Transverse colon (tissue), 4 donors: ENCODE results near the gene MTERF2. TPM values are rescaled to one million over a fixed set of nuclear protein-coding genes. Genes with fewer than 3 reads are reported as not detected.

Source experiments
- DNase-seq: peaks from one replicate; pipeline ENCODE4 v3.0.0-alpha.2; 2019
- H3K27ac ChIP-seq, 4 donors: fragments of 200-600 bp; sonication (generic); 2 replicates each; pipeline ENCODE4 v1.5.1; 2016 to 2018; ENCODE audit warnings: inconsistent platforms in 4 of 4
- H3K27me3 ChIP-seq: fragments of 200-600 bp; sonication (generic); 2 replicates; pipeline ENCODE4 v1.5.1; 2017; ENCODE audit warnings: inconsistent platforms
- H3K36me3 ChIP-seq, 4 donors: fragments of 200-600 bp; sonication (generic); 2 replicates each; pipeline ENCODE4 v1.5.1; 2017 to 2019; ENCODE audit warnings: inconsistent platforms in 4 of 4
- H3K4me1 ChIP-seq, 4 donors: fragments of 200-600 bp; sonication (generic); 2 replicates each; pipeline ENCODE4 v1.5.1; 2017 to 2020; ENCODE audit warnings: inconsistent platforms in 4 of 4
- H3K4me3 ChIP-seq, 4 donors: fragments of 200-600 bp; sonication (generic); 1 replicate in 1 of 4; 2 replicates in 3 of 4; pipeline versions ENCODE4 v1.5.1 to v1.6.1; 2017 to 2019; ENCODE audit warnings: inconsistent platforms in 4 of 4
- H3K9me3 ChIP-seq, 2 donors: fragments of 200-600 bp; sonication (generic); 2 replicates each; pipeline ENCODE4 v1.5.1; 2017 to 2019; ENCODE audit warnings: inconsistent platforms in 2 of 2
- CTCF ChIP-seq, 5 experiments: fragments of 200-600 bp in 3 of 5; fragments of 450-650 bp in 2 of 5; sonication (generic) in 3 of 5; IDR thresholded peaks; 1 replicate in 2 of 5; 2 replicates in 3 of 5; pipeline ENCODE4 v1.5.1; 2016 to 2017; ENCODE audit warnings: antibody characterized with exemption in 5 of 5, inconsistent platforms in 3 of 5, mild to moderate bottlenecking in 2 of 5, moderate library complexity in 1 of 5
- EP300 ChIP-seq: sonication (generic); formaldehyde crosslinking; IDR thresholded peaks from one replicate; pipeline ENCODE4 v1.6.1; 2017; ENCODE audit warnings: antibody characterized with exemption, low read depth
- POLR2A ChIP-seq: fragments of 450-650 bp; IDR thresholded peaks from one replicate; pipeline ENCODE4 v1.6.1; 2016; ENCODE audit warnings: antibody characterized with exemption, mild to moderate bottlenecking, moderate library complexity
- POLR2AphosphoS5 ChIP-seq, 3 donors: sonication (generic); formaldehyde crosslinking; IDR thresholded peaks; one replicate each; pipeline ENCODE4 v1.6.1; 2016; ENCODE audit warnings: antibody characterized with exemption in 3 of 3
- WGBS, 2 donors: methylation state at CpG; one replicate each; pipeline ENCODE4 v1.1.5; 2018; ENCODE audit warnings: low coverage in 1 of 2; 5-methylcytosine and 5-hydroxymethylcytosine counted together
- in situ Hi-C, 4 donors: fragments of 200-750 bp; cut with MboI; loops; one replicate each; pipeline versions ENCODE4 v1.15.0 to v1.15.1; 2017; ENCODE audit warnings: low sequenced_read_pairs in 3 of 4, low pct_ligation_motif_present in 1 of 4, low pct_unique_long_range_greater_than_20kb in 1 of 4
- intact Hi-C: fragments of 100-400 bp; cut with DNase I; formaldehyde crosslinking; loops from one replicate; pipeline ENCODE4 v1.15.1; 2023; ENCODE audit warnings: low total_unique reads
- total RNA-seq, 4 donors: library from RNA; depleted of rRNA; stranded (reverse); fragments of >200 nt; gene quantifications; one replicate each; pipeline ENCODE4 v1.1.0, GENCODE V29; 2016

The MTERF2 gene
- total RNA-seq, 4 donors from 2014 or later, result 3.0 to 14.8 (median 8.7) TPM

DNA sequence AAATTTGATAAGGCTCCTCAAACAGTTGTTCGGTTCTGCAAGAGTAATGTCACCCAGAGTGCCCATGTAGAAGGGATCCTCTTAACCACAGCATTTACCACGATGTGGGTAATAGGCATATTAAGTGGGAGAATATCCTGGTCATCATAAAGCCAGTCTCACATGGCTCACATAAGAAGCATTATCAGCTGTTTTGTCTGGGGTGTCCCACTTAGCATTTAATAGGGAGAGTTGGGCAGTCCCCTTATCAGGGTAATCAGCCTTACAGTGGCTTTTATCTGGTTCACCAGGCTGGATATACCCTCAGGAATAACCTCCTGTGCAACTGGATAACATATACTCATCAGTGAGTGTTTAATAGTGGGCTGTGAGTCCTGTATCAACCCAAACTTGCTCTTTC, 44.2 kb downstream of the MTERF2 start:
- Histone ChIP-seq H3K9me3 (no peaks in the 10 kb centered on the region), H3K4me3 (no peak overlapping the region), H3K27ac (no peak overlapping the region), H3K27me3 (peaks cover 3% of the 10 kb centered on the region), H3K4me1 (no peaks in the 10 kb centered on the region), H3K36me3 (no peaks in the 10 kb centered on the region)
- in situ Hi-C loops (no loop called here), intact Hi-C loops (no loop called here)
- WGBS, 2 donors, result 86 to 87% methylated on average over 2 of the region's 2 CpGs
- DNase-seq, result no peak
- TF ChIP-seq POLR2A (no peak), POLR2AphosphoS5 (IDR thresholded peaks at IDR 0.05) (no peak), CTCF (IDR thresholded peaks at IDR 0.05) (no peak), EP300 (no peak)

DNA sequence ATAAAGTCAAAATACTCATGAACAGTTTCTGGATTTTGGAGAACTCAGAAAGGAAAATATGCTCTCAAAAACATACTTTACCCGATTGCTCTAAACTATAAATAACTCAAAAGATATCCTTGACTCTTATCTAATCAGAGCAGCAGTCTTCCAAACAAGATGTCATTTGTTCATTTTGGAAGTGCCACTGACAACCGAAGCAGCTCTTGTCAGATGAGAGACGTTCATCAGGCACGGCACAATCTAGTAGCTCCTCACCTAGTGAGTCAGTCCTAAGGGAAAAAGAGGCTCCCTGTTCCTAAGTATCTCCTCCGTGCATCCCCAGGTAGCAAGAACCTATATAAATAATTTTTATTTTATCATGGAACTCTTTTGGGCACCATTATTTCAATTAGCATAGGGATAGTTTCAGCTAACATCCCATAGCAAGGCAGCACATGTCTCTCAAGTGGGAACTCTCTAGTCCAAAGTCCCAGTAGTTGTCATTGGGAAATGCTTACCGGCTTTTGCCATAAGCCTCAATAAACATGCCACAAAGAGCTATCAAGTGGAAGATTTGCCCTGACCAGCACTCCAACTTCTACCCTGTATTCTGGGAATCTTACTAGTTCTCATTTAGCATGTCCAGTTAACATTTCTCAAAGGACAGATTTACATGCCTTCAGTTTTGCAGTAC, 45.3 kb downstream of the MTERF2 start:
- no peak for TF ChIP-seq CTCF (IDR thresholded peaks at IDR 0.05)
- TF ChIP-seq EP300, result no peak
- no peak for TF ChIP-seq POLR2A
- TF ChIP-seq POLR2AphosphoS5 (IDR thresholded peaks at IDR 0.05), result no peak
- intact Hi-C loops (no loop called here), in situ Hi-C loops (no loop called here)
- Histone ChIP-seq H3K27ac (no peak overlapping the region), H3K27me3 (no peaks in the 10 kb centered on the region), H3K9me3 (no peaks in the 10 kb centered on the region), H3K36me3 (no peaks in the 10 kb centered on the region), H3K4me3 (no peak overlapping the region), H3K4me1 (no peaks in the 10 kb centered on the region)
- DNase-seq, result no peak
- 75 to 82% methylated on average over 2 to 6 of the region's 6 CpGs for WGBS, 2 donors

GRCh38 chr12:106934277-106934676, 52.7 kb downstream of the MTERF2 start:
- WGBS, 2 donors, result 79 to 85% methylated on average over 3 of the region's 3 CpGs
- intact Hi-C loops, result no loop called here

More at GRCh38 chr12:106934277-106934676, 52.7 kb downstream of the MTERF2 start:
- Histone ChIP-seq H3K27ac (no peak overlapping the region), H3K36me3 (no peaks in the 10 kb centered on the region), H3K9me3 (no peaks in the 10 kb centered on the region), H3K4me1 (no peaks in the 10 kb centered on the region), H3K4me3 (no peak overlapping the region), H3K27me3 (peaks cover 11% of the 10 kb centered on the region)
- TF ChIP-seq POLR2A (no peak), POLR2AphosphoS5 (IDR thresholded peaks at IDR 0.05) (no peak)
- no peak for DNase-seq
- in situ Hi-C loops, result no loop called here

Other genes with a start within 250 kb of the MTERF2 start
- gene RIC8B, start 212.5 kb downstream of the MTERF2 start, total RNA-seq, result 10 to 100 TPM; 10.5 to 19.5 (median 16.6) TPM
- gene TMEM263, start 31.2 kb downstream of the MTERF2 start, total RNA-seq, result 10 to 100 TPM; 13.5 to 34.6 (median 18.7) TPM
- gene CRY1, start 106.4 kb upstream of the MTERF2 start, total RNA-seq, result 10 to 100 TPM; 10.1 to 71.8 (median 21.0) TPM